Smooth muscle cell (in vitro differentiated cells): ENCODE results near the gene SLC9C2. TPM values are rescaled to one million over a fixed set of nuclear protein-coding genes. Genes with fewer than 3 reads are reported as not detected.
"Not testable (repeated sequence)": the region's sequence is repeated elsewhere in the genome, so short reads cannot be mapped to it uniquely, and the experiment has no call there.

Experiments
- DNase-seq: peaks from one replicate; lab custom pipeline; 2025; ENCODE audit not compliant: unreplicated experiment; lab: John Stamatoyannopoulos, UW
- H2AFZ ChIP-seq: fragments of 200-600 bp; sonication (generic); 2 replicates; pipeline ENCODE4 v1.6.0; 2016; ENCODE audit warnings: antibody characterized with exemption, low read depth, mild to moderate bottlenecking
- H3F3A ChIP-seq: fragments of 200-600 bp; sonication (generic); 2 replicates; pipeline ENCODE4 v1.6.0; 2017; ENCODE audit warnings: antibody characterized with exemption, low read depth
- H3K27ac ChIP-seq: fragments of 200-600 bp; sonication (generic); 2 replicates; pipeline ENCODE4 v1.5.1; 2016; ENCODE audit warnings: low read depth, mild to moderate bottlenecking
- H3K27me3 ChIP-seq: fragments of 200-600 bp; sonication (generic); 2 replicates; pipeline ENCODE4 v1.6.1; 2016; ENCODE audit warnings: low read depth, mild to moderate bottlenecking
- H3K36me3 ChIP-seq: fragments of 200-600 bp; sonication (generic); 2 replicates; pipeline ENCODE4 v1.5.1; 2016; ENCODE audit warnings: low read depth
- H3K4me1 ChIP-seq: fragments of 200-600 bp; sonication (generic); 2 replicates; pipeline ENCODE4 v1.5.1; 2016; ENCODE audit warnings: low read depth
- H3K4me2 ChIP-seq: fragments of 200-600 bp; sonication (generic); 2 replicates; pipeline ENCODE4 v1.6.0; 2016; ENCODE audit warnings: mild to moderate bottlenecking
- H3K4me3 ChIP-seq: fragments of 200-600 bp; sonication (generic); 2 replicates; pipeline ENCODE4 v1.5.1; 2016; ENCODE audit warnings: mild to moderate bottlenecking
- H3K79me2 ChIP-seq: fragments of 200-600 bp; sonication (generic); 2 replicates; pipeline ENCODE4 v1.6.0; 2016; ENCODE audit warnings: low read depth, mild to moderate bottlenecking
- H3K9ac ChIP-seq: fragments of 200-600 bp; sonication (generic); 2 replicates; pipeline ENCODE4 v1.6.0; 2016; ENCODE audit warnings: low read depth
- H3K9me3 ChIP-seq: fragments of 200-600 bp; sonication (generic); replicated peaks from 2 replicates; pipeline ENCODE4 v1.5.1; 2016; ENCODE audit warnings: low read depth
- H4K20me1 ChIP-seq: fragments of 200-600 bp; sonication (generic); 2 replicates; pipeline ENCODE4 v1.6.0; 2016; ENCODE audit warnings: low read depth
- CTCF ChIP-seq: fragments of 200-600 bp; sonication (generic); IDR thresholded peaks from 2 replicates; pipeline ENCODE4 v1.5.1; 2017; ENCODE audit warnings: borderline replicate concordance, mild to moderate bottlenecking, antibody characterized with exemption; ENCODE audit not compliant: insufficient read depth, poor library complexity, severe bottlenecking
- WGBS: methylation state at CpG from one replicate; pipeline ENCODE4 v1.1.7; 2016; ENCODE audit warnings: low lambda C conversion rate; 5-methylcytosine and 5-hydroxymethylcytosine counted together
- polyA plus RNA-seq: library from polyadenylated mRNA; unstranded; fragments of >200 nt; fragmentation: Nextera tagmentation; extraction: Ambion mirVana; gene quantifications from 2 replicates; pipeline ENCODE4 v1.2.1, GENCODE V29; 2016
- total RNA-seq: library from RNA; depleted of rRNA; stranded (reverse); fragments of >200 nt; gene quantifications from 2 replicates; pipeline ENCODE4 v1.2.3, GENCODE V29; 2014

The SLC9C2 gene
- total and polyA plus RNA-seq, 2 experiments from 2014 or later, result 0.35 TPM; not detected in 1

DNA sequence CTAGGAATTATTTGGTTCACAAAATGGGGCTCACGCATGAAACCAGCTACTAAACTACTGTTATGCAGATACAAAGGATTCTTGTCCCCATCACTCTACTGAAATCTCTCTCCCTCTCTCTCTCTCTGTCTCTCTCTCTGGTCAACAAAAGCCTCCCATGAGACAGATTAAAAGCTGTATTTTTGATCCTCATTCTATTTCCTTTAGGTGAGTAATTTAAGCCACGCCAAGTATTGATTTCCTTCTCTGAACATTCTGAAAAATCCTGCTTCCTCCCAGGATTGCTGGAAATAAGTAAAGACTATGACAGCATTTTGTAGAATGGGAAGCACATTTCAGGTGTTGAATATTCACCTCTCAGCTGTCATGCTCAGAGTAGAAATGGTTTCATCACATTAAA is 82.1 kb downstream of the SLC9C2 start:
- Histone ChIP-seq H3F3A (no peaks in the 10 kb centered on the region), H2AFZ (no peak overlapping the region), H3K36me3 (no peaks in the 10 kb centered on the region), H3K79me2 (no peaks in the 10 kb centered on the region), H3K4me3 (no peak overlapping the region), H3K4me1 (peaks cover 17% of the 10 kb centered on the region), H3K4me2 (no peak overlapping the region), H3K27me3 (no peaks in the 10 kb centered on the region), H3K9ac (no peak overlapping the region), H3K27ac (no peak overlapping the region), H3K9me3 (no peaks in the 10 kb centered on the region), H4K20me1 (no peaks in the 10 kb centered on the region)
- WGBS, result 95% methylated on average over 2 of the region's 2 CpGs
- no peak for TF ChIP-seq CTCF
- DNase-seq, result no peak

GRCh38 chr1:173514503-173514902 is 88.4 kb downstream of the SLC9C2 start:
- H3K27ac ChIP-seq, result not testable (repeated sequence)

GRCh38 chr1:173509797-173510196 is 93.1 kb downstream of the SLC9C2 start:
- H3K4me3 ChIP-seq, result no peak overlapping the region
- no peaks in the 10 kb centered on the region for H3K79me2 ChIP-seq
- 92% methylated on average over 1 of the region's 1 CpG for WGBS
- no peak for TF ChIP-seq CTCF
- no peak overlapping the region for H3K27ac ChIP-seq
- no peak for DNase-seq
- no peaks in the 10 kb centered on the region for H3K36me3 ChIP-seq
- H3K27me3 ChIP-seq, result no peaks in the 10 kb centered on the region
- no peak overlapping the region for H2AFZ ChIP-seq
- no peaks in the 10 kb centered on the region for H4K20me1 ChIP-seq
- H3F3A ChIP-seq, result no peaks in the 10 kb centered on the region
- no peak overlapping the region for H3K9ac ChIP-seq
- H3K4me2 ChIP-seq, result no peak overlapping the region
- peaks cover 12% of the 10 kb centered on the region for H3K4me1 ChIP-seq
- H3K9me3 ChIP-seq, result peaks cover 4% of the 10 kb centered on the region

More at GRCh38 chr1:173514503-173514902, 88.4 kb downstream of the SLC9C2 start:
- WGBS, result 97% methylated on average over 1 of the region's 1 CpG
- H3K4me2 ChIP-seq, H3K36me3 ChIP-seq, H3K4me3 ChIP-seq, H3F3A ChIP-seq, H3K9me3 ChIP-seq, H4K20me1 ChIP-seq, H3K9ac ChIP-seq, DNase-seq, H2AFZ ChIP-seq, H3K27me3 ChIP-seq, H3K79me2 ChIP-seq: not testable (repeated sequence)
- peaks cover 11% of the 10 kb centered on the region for H3K4me1 ChIP-seq

DNA sequence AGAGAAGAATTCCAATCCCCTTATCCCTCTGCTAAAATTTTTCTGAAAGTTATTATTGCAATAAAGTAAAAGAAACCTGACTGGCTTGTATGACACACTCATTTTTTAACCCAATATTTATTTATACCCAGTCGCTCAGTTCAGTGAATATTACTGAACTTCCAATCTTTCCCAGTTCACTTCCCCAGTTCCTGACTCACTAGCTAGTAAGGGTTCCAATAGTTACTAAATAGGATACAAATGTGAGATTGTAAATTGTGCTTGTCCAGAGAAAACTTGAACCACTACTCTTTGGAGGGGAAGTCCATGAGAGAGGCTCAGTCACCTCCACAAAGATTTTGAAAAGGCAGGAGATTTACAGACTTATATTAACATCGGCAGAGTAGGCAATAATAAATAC is 94.3 kb downstream of the SLC9C2 start:
- Histone ChIP-seq H3K9ac (no peak overlapping the region), H3F3A (no peaks in the 10 kb centered on the region), H3K79me2 (no peaks in the 10 kb centered on the region), H4K20me1 (no peaks in the 10 kb centered on the region), H3K36me3 (no peaks in the 10 kb centered on the region), H3K9me3 (peaks cover under 1% of the 10 kb centered on the region), H2AFZ (no peak overlapping the region), H3K4me1 (peaks cover 12% of the 10 kb centered on the region), H3K4me3 (no peak overlapping the region), H3K27ac (peak overlapping the region; percentile 71), H3K27me3 (no peaks in the 10 kb centered on the region), H3K4me2 (no peak overlapping the region)
- no peak for DNase-seq
- WGBS, result 94% methylated on average over 2 of the region's 2 CpGs
- TF ChIP-seq CTCF, result no peak
